Activated effector memory CD4-positive, alpha-beta T cell treated with anti-CD3 and anti-CD28 coated beads, Interleukin-2, amount 50 U/mL, for 16 hours (primary cell): Measurements from ENCODE around the gene KLHL35.
"Not testable (repeated sequence)": the region's sequence is repeated elsewhere in the genome, so short reads cannot be mapped to it uniquely, and the experiment has no call there.

ENCODE experiments used
- DNase-seq: peaks from one replicate; pipeline ENCODE4 v3.0.0-alpha.2; 2020

The KLHL35 gene

GRCh38 chr11:75422248-75423231 lies 10.5 kb downstream of the KLHL35 start:
- DNase-seq, result no peak

GRCh38 chr11:75421902-75422247 lies 11.1 kb downstream of the KLHL35 start:
- no peak for DNase-seq

- DNase-seq, result no peak
These were observed 11.9 kb downstream of the KLHL35 start for GRCh38 chr11:75421035-75421602.

- no peak for DNase-seq
These were observed 12.6 kb downstream of the KLHL35 start for GRCh38 chr11:75420224-75421034.

- no peak for DNase-seq
These were observed 19.1 kb downstream of the KLHL35 start for GRCh38 chr11:75413864-75414263.

- not testable (repeated sequence) for DNase-seq
These were observed 19.9 kb downstream of the KLHL35 start for GRCh38 chr11:75413146-75413545.

- peak; percentile 53 for DNase-seq
These were observed 23.0 kb downstream of the KLHL35 start for GRCh38 chr11:75409971-75410370.

GRCh38 chr11:75408957-75409219 lies 24.1 kb downstream of the KLHL35 start:
- DNase-seq, result no peak

GRCh38 chr11:75406338-75406777 lies 26.6 kb downstream of the KLHL35 start:
- DNase-seq, result no peak

GRCh38 chr11:75403983-75404658 lies 28.9 kb downstream of the KLHL35 start:
- no peak for DNase-seq

- DNase-seq, result no peak
These were observed 30.0 kb downstream of the KLHL35 start for GRCh38 chr11:75403037-75403436.

- peak; percentile 44 for DNase-seq
These were observed 30.8 kb downstream of the KLHL35 start for GRCh38 chr11:75402002-75402773.

GRCh38 chr11:75400146-75400865 lies 32.7 kb downstream of the KLHL35 start:
- no peak for DNase-seq

- peak; percentile 96 for DNase-seq
These were observed 33.5 kb downstream of the KLHL35 start, which contains the start of gene RPS3 for GRCh38 chr11:75399344-75400145. RPS3 (plus strand) TSS chr11:75399518; CDS start chr11:75399548, 30 bp downstream.

GRCh38 chr11:75398906-75399305 lies 34.1 kb downstream of the KLHL35 start:
- DNase-seq, result no peak

GRCh38 chr11:75394085-75394840 lies 38.7 kb downstream of the KLHL35 start:
- no peak for DNase-seq

GRCh38 chr11:75389925-75390324 lies 43.1 kb downstream of the KLHL35 start:
- DNase-seq, result no peak

GRCh38 chr11:75389276-75389605 lies 43.8 kb downstream of the KLHL35 start:
- DNase-seq, result no peak

- peak; percentile 87 for DNase-seq
These were observed 44.4 kb downstream of the KLHL35 start for GRCh38 chr11:75388386-75389275.
